Parathyroid adenoma (tissue), 2 donors: Measurements from ENCODE around the gene MYO15B.

ENCODE experiments used
- H2AFZ ChIP-seq: fragments of 300-600 bp; sonication (generic); one replicate; pipeline ENCODE4 v1.7.0; 2017; ENCODE audit warnings: antibody characterized with exemption, mild to moderate bottlenecking
- H3K27ac ChIP-seq: fragments of 300-600 bp; sonication (generic); one replicate; pipeline ENCODE4 v1.7.0; 2017
- H3K27me3 ChIP-seq: fragments of 300-600 bp; sonication (generic); one replicate; pipeline ENCODE4 v1.7.0; 2017; ENCODE audit warnings: low read length; ENCODE audit not compliant: control insufficient read depth, insufficient read depth
- H3K36me3 ChIP-seq: fragments of 300-600 bp; sonication (generic); one replicate; pipeline ENCODE4 v1.7.0; 2017; ENCODE audit warnings: low read length; ENCODE audit not compliant: control insufficient read depth, insufficient read depth
- H3K4me1 ChIP-seq: fragments of 300-600 bp; sonication (generic); one replicate; pipeline ENCODE4 v1.7.0; 2017; ENCODE audit warnings: control low read depth
- H3K4me2 ChIP-seq: fragments of 300-600 bp; sonication (generic); one replicate; pipeline ENCODE4 v1.7.0; 2017; ENCODE audit warnings: low read length
- H3K4me3 ChIP-seq: fragments of 300-600 bp; sonication (generic); one replicate; pipeline ENCODE4 v1.7.0; 2017; ENCODE audit warnings: low read depth, low read length
- H3K79me2 ChIP-seq: fragments of 300-600 bp; sonication (generic); one replicate; pipeline ENCODE4 v1.7.0; 2017; ENCODE audit warnings: control low read depth
- H3K9ac ChIP-seq: fragments of 300-600 bp; sonication (generic); one replicate; pipeline ENCODE4 v1.7.0; 2017; ENCODE audit warnings: mild to moderate bottlenecking
- H3K9me3 ChIP-seq: fragments of 300-600 bp; sonication (generic); one replicate; pipeline ENCODE4 v1.7.0; 2017; ENCODE audit warnings: low read length; ENCODE audit not compliant: control insufficient read depth
- TF ChIP-seq, protein P1 (sequence below): fragments of 300-600 bp; sonication (generic); IDR thresholded peaks from one replicate; pipeline ENCODE4 v1.7.0; 2017; ENCODE audit warnings: antibody characterized with exemption, mild to moderate bottlenecking
- donor health status: primary hyperparathyroidism.

MYO15B gene

DNA sequence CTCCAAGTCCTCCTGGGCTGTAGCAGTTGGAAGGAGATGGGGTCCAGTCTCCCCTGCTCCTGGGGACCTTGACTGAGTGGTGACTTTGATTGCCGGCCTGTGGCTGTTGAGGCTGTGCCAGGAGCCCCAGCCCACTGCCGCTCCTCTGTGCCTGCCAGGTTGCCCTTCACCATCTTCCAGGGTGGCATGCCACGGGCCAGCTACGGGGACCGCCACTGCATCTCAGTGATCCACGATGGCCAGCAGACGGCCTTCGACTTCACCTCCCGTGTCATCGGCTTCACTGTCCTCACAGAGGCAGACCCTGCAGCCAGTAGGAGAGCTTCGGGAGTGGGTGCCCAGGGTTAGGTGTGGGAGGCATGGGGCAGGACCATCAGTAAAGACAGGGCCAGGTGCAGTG is 23.4 kb upstream of the MYO15B start:
- Histone ChIP-seq H3K4me2 (no peak overlapping the region), H3K9me3 (no peaks in the 10 kb centered on the region), H3K27ac (no peak overlapping the region), H3K79me2 (no peaks in the 10 kb centered on the region), H3K9ac (no peak overlapping the region), H3K4me1 (no peaks in the 10 kb centered on the region), H3K4me3 (no peak overlapping the region), H3K36me3 (no peaks in the 10 kb centered on the region), H3K27me3 (no peaks in the 10 kb centered on the region), H2AFZ (no peak overlapping the region)
- TF ChIP-seq, protein P1, sequence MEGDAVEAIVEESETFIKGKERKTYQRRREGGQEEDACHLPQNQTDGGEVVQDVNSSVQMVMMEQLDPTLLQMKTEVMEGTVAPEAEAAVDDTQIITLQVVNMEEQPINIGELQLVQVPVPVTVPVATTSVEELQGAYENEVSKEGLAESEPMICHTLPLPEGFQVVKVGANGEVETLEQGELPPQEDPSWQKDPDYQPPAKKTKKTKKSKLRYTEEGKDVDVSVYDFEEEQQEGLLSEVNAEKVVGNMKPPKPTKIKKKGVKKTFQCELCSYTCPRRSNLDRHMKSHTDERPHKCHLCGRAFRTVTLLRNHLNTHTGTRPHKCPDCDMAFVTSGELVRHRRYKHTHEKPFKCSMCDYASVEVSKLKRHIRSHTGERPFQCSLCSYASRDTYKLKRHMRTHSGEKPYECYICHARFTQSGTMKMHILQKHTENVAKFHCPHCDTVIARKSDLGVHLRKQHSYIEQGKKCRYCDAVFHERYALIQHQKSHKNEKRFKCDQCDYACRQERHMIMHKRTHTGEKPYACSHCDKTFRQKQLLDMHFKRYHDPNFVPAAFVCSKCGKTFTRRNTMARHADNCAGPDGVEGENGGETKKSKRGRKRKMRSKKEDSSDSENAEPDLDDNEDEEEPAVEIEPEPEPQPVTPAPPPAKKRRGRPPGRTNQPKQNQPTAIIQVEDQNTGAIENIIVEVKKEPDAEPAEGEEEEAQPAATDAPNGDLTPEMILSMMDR: no peak

DNA sequence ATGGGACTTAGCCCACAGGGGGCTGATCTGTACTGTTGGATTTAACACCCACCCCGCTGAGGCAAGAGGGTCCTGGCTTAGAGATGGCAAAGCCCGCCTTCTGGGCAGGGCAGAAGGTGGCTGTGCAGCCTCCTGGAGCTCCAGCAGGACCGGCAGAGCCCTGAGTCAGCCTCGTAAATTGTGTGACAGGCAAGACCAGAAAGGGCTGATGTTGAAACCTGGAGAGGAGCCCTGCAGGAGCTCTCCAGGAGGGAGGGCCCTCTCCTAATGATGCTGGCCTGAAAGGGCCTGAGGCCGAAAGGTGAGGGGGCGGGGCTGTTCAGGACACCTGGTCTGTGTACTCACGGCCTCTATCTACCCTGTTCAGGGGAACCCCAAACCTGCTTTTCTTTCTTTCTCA is 22.5 kb upstream of the MYO15B start:
- no peak overlapping the region for H2AFZ ChIP-seq
- H3K27ac ChIP-seq: no peak overlapping the region
- H3K9me3 ChIP-seq: no peaks in the 10 kb centered on the region
- no peak overlapping the region for H3K9ac ChIP-seq
- no peaks in the 10 kb centered on the region for H3K79me2 ChIP-seq
- no peak overlapping the region for H3K4me2 ChIP-seq
- no peaks in the 10 kb centered on the region for H3K36me3 ChIP-seq
- TF ChIP-seq, protein P1: no peak
- no peaks in the 10 kb centered on the region for H3K4me1 ChIP-seq
- H3K27me3 ChIP-seq: no peaks in the 10 kb centered on the region
- H3K4me3 ChIP-seq: no peak overlapping the region

GRCh38 chr17:75565618-75566017 is 22.0 kb upstream of the MYO15B start:
- H3K9me3 ChIP-seq: no peaks in the 10 kb centered on the region
- no peak overlapping the region for H3K9ac ChIP-seq
- TF ChIP-seq, protein P1: no peak
- H3K27me3 ChIP-seq: no peaks in the 10 kb centered on the region
- H2AFZ ChIP-seq: no peak overlapping the region
- H3K79me2 ChIP-seq: no peaks in the 10 kb centered on the region
- no peaks in the 10 kb centered on the region for H3K36me3 ChIP-seq
- H3K4me1 ChIP-seq: no peaks in the 10 kb centered on the region
- H3K4me3 ChIP-seq: no peak overlapping the region
- no peak overlapping the region for H3K27ac ChIP-seq
- no peak overlapping the region for H3K4me2 ChIP-seq

DNA sequence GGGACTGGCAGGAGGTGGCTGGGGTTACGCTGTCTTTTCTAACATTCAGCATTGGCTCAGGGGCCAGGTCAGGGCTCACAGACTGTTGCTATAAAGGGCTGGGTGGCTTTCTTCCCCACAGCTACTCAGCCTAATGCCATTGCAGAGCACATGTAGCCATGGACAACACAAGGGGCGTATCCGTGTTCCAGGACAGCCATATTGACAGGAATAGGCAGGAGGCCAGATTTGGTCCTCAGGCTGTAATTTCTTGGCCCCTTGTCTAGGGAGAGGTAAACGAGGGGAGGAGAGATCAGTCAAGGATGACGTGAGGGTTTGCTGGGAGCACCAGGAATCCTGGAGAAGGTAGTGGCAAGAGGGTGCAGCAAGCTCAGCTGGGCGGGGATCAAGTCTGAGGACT is 21.2 kb upstream of the MYO15B start:
- H3K4me2 ChIP-seq: no peak overlapping the region
- H3K79me2 ChIP-seq: no peaks in the 10 kb centered on the region
- H3K36me3 ChIP-seq: no peaks in the 10 kb centered on the region
- no peaks in the 10 kb centered on the region for H3K4me1 ChIP-seq
- H2AFZ ChIP-seq: no peak overlapping the region
- H3K4me3 ChIP-seq: no peak overlapping the region
- no peak overlapping the region for H3K27ac ChIP-seq
- no peaks in the 10 kb centered on the region for H3K9me3 ChIP-seq
- no peaks in the 10 kb centered on the region for H3K27me3 ChIP-seq
- H3K9ac ChIP-seq: no peak overlapping the region
- TF ChIP-seq, protein P1: no peak

DNA sequence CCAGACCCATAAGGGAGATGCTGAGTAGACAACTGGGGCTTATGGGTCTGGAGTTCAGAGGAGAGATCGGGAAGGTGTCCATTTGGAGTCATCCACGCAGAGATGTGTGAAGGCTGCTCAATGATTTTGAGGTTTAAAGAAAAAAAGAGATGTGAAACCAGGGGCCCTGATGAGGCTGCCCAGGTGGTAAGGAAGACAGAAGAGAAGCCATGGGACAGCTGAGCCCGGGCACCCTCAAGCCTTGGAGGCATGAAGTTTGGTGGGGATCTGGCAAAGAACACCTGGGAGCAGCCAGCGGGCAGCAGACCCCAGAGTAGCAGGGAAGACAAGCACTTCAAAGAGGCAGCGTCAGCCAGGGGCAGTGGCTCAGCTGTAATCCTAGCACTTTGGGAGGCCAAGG is 20.8 kb upstream of the MYO15B start:
- Histone ChIP-seq H3K79me2 (no peaks in the 10 kb centered on the region), H3K9me3 (no peaks in the 10 kb centered on the region), H3K9ac (no peak overlapping the region), H3K36me3 (no peaks in the 10 kb centered on the region), H3K27ac (no peak overlapping the region), H3K4me3 (no peak overlapping the region), H3K4me1 (no peaks in the 10 kb centered on the region), H3K27me3 (no peaks in the 10 kb centered on the region), H2AFZ (no peak overlapping the region), H3K4me2 (no peak overlapping the region)
- TF ChIP-seq, protein P1: no peak
